Diencephalon (tissue), 1 donor: ENCODE results near the gene RTBDN. TPM values are rescaled to one million over a fixed set of nuclear protein-coding genes. Genes with fewer than 3 reads are reported as not detected.

ENCODE experiments used
- small RNA-seq: library from RNA; depleted of rRNA; stranded (forward); fragments of <200 nt; gene quantifications from one replicate; pipeline ENCODE3, GENCODE V24; 2014
- total RNA-seq: library from RNA; depleted of rRNA; stranded (reverse); fragments of >200 nt; gene quantifications from one replicate; pipeline ENCODE4 v1.2.3, GENCODE V29; 2014

The RTBDN gene
- 1.8 TPM for total RNA-seq

DNA sequence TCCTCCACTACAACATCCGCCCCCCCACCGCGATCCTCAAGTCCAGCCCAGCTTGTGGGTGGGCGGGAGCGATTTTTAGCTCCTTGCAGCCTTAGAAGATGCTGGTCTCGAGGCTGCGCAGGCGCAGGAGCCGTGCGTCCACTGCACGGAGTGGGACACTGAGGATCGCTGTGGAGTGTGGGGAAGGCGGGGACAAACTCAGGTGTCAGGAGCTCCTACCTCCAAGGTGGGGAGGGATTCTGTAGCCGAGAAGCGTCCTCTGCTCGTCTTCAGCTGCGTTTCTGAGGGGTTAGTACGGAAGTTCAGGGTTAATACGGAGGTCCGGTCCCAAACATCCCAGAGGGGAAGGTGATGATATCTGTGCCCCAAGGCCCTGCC, at the start of gene RTBDN:
Gene RTBDN (minus strand): TSS at position 14 of the 378 bp plus-strand sequence. CDS start 4,600 bp downstream, outside the sequence.

DNA sequence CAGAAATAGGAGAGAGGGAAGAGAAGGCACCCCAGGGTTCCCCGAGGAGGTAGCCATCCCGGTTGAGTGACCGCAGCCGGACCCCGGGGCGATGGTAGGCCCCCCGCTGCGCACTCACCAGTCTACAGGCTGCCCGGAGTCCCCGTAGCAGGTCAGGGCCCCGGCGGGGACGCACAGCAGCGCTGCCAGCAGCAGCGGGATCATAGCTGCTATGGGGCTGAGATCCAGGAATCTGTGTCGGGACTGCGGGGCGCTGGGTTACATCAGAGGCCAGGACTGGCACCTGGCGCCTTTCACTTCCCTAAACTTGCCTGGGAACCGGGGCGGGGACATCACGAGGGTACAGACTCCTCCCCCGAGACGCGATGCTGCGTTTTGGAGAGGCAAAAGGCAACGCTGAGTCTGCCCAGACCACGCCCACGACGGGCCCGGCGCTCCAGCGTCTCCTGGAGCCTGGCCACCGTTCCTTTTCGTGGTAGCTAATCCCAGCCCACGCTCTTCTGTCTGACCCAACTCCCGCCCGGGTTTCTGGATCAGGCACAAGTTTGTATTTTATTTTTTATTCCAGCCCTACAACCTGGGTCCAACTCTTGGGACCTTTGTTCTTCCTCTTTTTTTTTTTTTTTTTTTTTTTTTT, 46.9 kb upstream of the RTBDN start, which contains the start of gene DNASE2:
Gene DNASE2 (minus strand): TSS at position 278 of the 637 bp plus-strand sequence. CDS start 74 bp downstream, at position 204.

DNA sequence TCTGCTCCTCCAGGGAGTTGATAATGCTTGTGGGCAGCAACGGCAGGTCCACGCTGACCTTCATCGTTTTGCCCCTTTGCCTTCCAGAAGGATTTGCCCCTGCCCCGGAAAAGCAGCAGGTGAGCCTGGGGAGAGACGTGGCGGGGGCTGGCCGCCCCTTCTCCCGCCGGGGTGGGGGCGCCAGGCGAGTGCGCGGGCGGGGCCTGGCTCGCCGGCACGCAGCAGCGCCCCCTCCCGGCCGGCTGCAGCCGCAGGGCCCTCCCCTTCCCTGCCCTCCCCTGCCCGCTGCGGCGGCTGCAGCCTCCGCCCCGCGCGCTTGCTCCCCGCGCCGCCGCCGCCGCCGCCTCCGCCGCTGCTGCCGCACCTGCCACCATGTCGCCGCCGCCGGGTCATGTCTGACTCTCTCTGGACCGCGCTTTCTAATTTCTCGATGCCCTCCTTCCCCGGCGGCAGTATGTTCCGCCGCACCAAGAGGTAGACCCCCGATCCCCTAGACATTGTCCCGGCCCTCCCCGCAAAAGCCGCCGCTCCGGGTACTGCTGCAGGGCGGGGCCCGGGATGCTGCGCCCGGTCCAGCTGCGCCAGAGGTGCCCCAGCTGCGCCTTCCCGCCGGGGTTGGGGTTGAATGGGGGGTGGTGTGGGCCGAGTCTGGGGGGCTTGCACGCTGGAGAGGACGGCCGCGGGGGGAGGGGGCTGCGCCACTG, 4.0 kb upstream of the RTBDN start, which contains the start of gene MAST1:
Gene MAST1 (plus strand): TSS at position 334 of the 704 bp plus-strand sequence. CDS start 58 bp downstream, at position 392.

DNA sequence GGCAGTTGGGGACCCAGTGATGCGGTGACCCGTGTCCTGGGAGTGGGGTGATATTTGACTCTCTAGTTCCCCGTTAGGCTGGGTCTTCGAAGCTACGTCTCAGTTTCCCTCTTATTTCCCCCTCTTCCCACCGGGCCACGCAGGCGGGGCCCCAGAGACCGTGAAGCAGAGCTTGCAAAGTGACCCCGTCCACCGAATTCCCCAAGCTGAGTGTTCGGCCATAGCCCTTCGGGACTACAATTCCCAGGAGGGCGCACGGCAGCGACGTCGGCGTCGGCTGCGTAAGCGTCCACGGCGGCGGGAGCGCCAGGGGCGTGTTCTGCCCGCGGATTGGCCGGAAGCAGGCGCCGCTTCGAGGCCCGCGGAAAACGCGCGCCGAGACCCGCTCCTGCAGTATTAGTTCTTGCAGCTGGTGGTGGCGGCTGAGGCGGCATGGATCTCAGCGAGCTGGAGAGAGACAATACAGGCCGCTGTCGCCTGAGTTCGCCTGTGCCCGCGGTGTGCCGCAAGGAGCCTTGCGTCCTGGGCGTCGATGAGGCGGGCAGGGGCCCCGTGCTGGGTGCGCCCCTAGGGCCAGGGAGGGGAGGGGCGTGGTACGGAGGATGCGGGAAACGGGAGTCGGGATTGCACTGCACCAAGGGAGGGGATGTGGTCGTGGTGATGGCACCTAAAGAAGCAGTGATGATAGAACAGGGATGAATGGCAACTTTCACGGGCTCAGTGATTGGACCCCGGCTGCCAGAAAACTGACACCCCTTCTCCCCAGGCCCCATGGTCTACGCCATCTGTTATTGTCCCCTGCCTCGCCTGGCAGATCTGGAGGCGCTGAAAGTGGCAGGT, 27.9 kb downstream of the RTBDN start, which contains the start of gene RNASEH2A:
Gene RNASEH2A (plus strand): TSS at position 343 of the 840 bp plus-strand sequence. CDS start 90 bp downstream, at position 433.

DNA sequence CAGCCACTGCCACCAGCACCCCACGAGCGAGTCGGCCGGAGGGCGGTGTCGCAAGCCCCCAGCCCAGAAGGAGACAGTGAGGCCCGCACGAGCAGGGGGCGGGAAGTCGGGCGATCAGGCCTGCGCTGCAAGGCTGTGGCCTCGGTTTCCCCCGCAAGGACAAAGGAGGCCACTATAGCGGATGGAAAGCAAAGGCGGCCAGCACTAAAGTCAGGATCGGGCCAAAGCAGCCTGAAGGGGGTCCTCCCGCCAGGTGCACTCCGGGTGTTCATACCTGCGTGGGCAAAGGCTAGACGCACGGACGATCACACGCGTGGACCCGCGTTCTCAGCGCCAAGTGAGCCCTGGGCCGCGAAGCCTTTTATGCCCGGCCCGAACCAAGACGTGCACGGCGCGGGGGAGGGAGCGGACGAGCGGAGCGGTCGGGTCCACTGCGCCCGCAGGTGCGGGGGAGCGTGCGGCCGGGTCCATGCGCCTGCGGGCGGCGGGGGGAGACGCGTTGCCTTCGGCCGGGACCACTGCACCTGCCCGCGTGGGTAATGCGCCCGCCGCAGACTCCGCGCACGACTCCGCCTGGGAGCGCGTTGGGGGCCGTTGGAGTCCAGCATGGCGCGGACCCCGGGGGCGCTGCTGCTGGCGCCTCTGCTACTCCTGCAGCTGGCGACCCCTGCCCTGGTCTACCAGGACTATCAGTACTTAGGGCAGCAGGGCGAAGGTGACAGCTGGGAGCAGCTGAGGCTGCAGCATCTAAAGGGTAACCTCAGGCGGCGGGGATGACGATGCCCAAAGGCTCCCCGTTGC, 32.7 kb downstream of the RTBDN start, which contains the start of the genes PRDX2 and THSD8:
Gene PRDX2 (minus strand): TSS at position 335 of the 801 bp plus-strand sequence. CDS start 539 bp downstream, outside the sequence.
Gene THSD8 (plus strand): TSS at position 604 of the 801 bp plus-strand sequence. CDS start 3 bp downstream, at position 607.

DNA sequence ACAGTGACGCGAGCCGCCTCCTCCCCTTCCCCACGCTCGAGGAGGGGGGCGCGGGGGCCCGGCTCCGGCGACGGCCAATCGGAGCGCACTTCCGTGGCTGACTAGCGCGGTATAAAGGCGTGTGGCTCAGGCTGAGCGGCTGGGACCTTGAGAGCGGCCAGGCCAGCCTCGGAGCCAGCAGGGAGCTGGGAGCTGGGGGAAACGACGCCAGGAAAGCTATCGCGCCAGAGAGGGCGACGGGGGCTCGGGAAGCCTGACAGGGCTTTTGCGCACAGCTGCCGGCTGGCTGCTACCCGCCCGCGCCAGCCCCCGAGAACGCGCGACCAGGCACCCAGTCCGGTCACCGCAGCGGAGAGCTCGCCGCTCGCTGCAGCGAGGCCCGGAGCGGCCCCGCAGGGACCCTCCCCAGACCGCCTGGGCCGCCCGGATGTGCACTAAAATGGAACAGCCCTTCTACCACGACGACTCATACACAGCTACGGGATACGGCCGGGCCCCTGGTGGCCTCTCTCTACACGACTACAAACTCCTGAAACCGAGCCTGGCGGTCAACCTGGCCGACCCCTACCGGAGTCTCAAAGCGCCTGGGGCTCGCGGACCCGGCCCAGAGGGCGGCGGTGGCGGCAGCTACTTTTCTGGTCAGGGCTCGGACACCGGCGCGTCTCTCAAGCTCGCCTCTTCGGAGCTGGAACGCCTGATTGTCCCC, 42.9 kb downstream of the RTBDN start, which contains the start of gene JUNB:
Gene JUNB (plus strand): TSS at position 142 of the 706 bp plus-strand sequence. CDS start 286 bp downstream, at position 428.

Small RNA genes lying within 50 kb of the gene (small RNA-seq; reads per million reads assigned to genes)
- gene MIR5684 (not detected), gene MIR6794 (0.08 reads per million)

Other genes starting within 250 kb of the RTBDN start
- 12.0 TPM for gene ZNF490, start 223.8 kb downstream of the RTBDN start, total RNA-seq
- 24.9 TPM for gene ZNF791, start 223.7 kb downstream of the RTBDN start, total RNA-seq
- gene MAN2B1, start 167.8 kb downstream of the RTBDN start, total RNA-seq: 18.5 TPM
- gene WDR83, start 167.8 kb downstream of the RTBDN start, total RNA-seq: 12.9 TPM
- 63.2 TPM for gene DHPS, start 152.7 kb downstream of the RTBDN start, total RNA-seq
- gene GNG14, start 146.6 kb downstream of the RTBDN start, total RNA-seq: not detected
- gene FBXW9, start 137.9 kb downstream of the RTBDN start, total RNA-seq: 13.6 TPM
- 137 TPM for gene TNPO2, start 110.6 kb downstream of the RTBDN start, total RNA-seq
- gene TRIR, start 99.9 kb downstream of the RTBDN start, total RNA-seq: 123 TPM
- gene GET3, start 97.1 kb downstream of the RTBDN start, total RNA-seq: 71.5 TPM
- not detected for gene BEST2, start 82.8 kb downstream of the RTBDN start, total RNA-seq
- 22.6 TPM for gene HOOK2, start 59.0 kb downstream of the RTBDN start, total RNA-seq
- gene JUNB, start 43.1 kb downstream of the RTBDN start, total RNA-seq: 21.7 TPM
- gene PRDX2, start 32.8 kb downstream of the RTBDN start, total RNA-seq: 290 TPM
- not detected for gene THSD8, start 32.5 kb downstream of the RTBDN start, total RNA-seq
- gene RNASEH2A, start 28.0 kb downstream of the RTBDN start, total RNA-seq: 11.3 TPM
- 71.0 TPM for gene MAST1, start 3.9 kb upstream of the RTBDN start, total RNA-seq
- gene DNASE2, start 46.9 kb upstream of the RTBDN start, total RNA-seq: 7.8 TPM
- gene KLF1, start 52.6 kb upstream of the RTBDN start, total RNA-seq: 0.69 TPM
- 21.9 TPM for gene GCDH, start 56.6 kb upstream of the RTBDN start, total RNA-seq
- gene SYCE2, start 84.7 kb upstream of the RTBDN start, total RNA-seq: not detected
- gene FARSA, start 99.1 kb upstream of the RTBDN start, total RNA-seq: 64.8 TPM
- gene CALR, start 104.0 kb upstream of the RTBDN start, total RNA-seq: 382 TPM
- gene RAD23A, start 111.3 kb upstream of the RTBDN start, total RNA-seq: 33.2 TPM
- gene GADD45GIP1, start 122.6 kb upstream of the RTBDN start, total RNA-seq: 19.6 TPM
- not detected for gene DAND5, start 135.0 kb upstream of the RTBDN start, total RNA-seq
- gene NFIX, start 160.9 kb upstream of the RTBDN start, total RNA-seq: 27.9 TPM